HepG2 (cell line): ENCODE data around the gene PAQR7. TPM values are rescaled to one million over a fixed set of nuclear protein-coding genes. Genes with fewer than 3 reads are reported as not detected.

Source experiments
- ATAC-seq: fragments of 200-7000 bp; cut with Tn5 transposase; 3 replicates; pipeline ENCODE4 v1.9.1; 2020; ENCODE audit warnings: mild to moderate bottlenecking, moderate library complexity
- BruUV-seq: library from RNA; stranded (reverse); fragments of 400-500 nt; replicated peaks from 2 replicates; lab custom pipeline; 2021; lab: Mats Ljungman, UMichigan
- CTCF ChIA-PET: fragments of 300-600 bp; formaldehyde crosslinking; extraction: SDS; loops from one replicate; lab custom pipeline; 2021; ENCODE audit warnings: low total read pairs, inconsistent platforms, low intra/inter-chr PET ratio; lab: Yijun Ruan, JAX
- POLR2A ChIA-PET: fragments of 350-600 bp; sonication (Branson Sonifier 250); formaldehyde crosslinking; loops from one replicate; lab custom pipeline; 2020; ENCODE audit warnings: antibody characterized with exemption, inconsistent platforms; lab: Yijun Ruan, JAX
- DNase-seq: peaks from one replicate; pipeline ENCODE4 v3.0.0-alpha.2; 2015; ENCODE audit warnings: low spot score
- FAIRE-seq: peaks from 3 replicates; lab custom pipeline; 2011; peaks lifted over from hg19 to GRCh38; lab: Jason Lieb, UNC
- H2AFZ ChIP-seq: one replicate; pipeline ENCODE4 v1.6.1; 2011; ENCODE audit warnings: low read length, inconsistent platforms
- H3K27ac ChIP-seq: fragments of 300-600 bp; 3 replicates; pipeline ENCODE4 v1.8.0; 2011; ENCODE audit warnings: mixed run types, mild to moderate bottlenecking, mixed read lengths, low read length, inconsistent platforms; ENCODE audit not compliant: insufficient read depth; ENCODE audit errors: extremely low read length
- H3K27me3 ChIP-seq, 2 experiments: fragments of 200-600 bp in 1 of 2; 2 replicates in 1 of 2; 3 replicates in 1 of 2; pipeline versions ENCODE4 v1.6.0 to v1.8.0; 2011; ENCODE audit warnings: low read length in 2 of 2, mild to moderate bottlenecking in 2 of 2, moderate library complexity in 2 of 2, inconsistent platforms in 1 of 2; ENCODE audit not compliant: insufficient read depth in 2 of 2, control insufficient read depth in 1 of 2
- H3K36me3 ChIP-seq, 2 experiments: fragments of 200-600 bp in 1 of 2; replicated peaks in 1 of 2; 2 replicates in 1 of 2; 3 replicates in 1 of 2; pipeline versions ENCODE4 v1.5.1 to v1.8.0; 2011; ENCODE audit warnings: low read length in 2 of 2, inconsistent platforms in 1 of 2; ENCODE audit not compliant: insufficient read depth in 2 of 2, control insufficient read depth in 1 of 2
- H3K4me1 ChIP-seq: 2 replicates; pipeline ENCODE4 v1.5.1; 2012; ENCODE audit warnings: low read length, inconsistent platforms; ENCODE audit not compliant: insufficient read depth
- H3K4me2 ChIP-seq: 2 replicates; pipeline ENCODE4 v1.6.0; 2011; ENCODE audit warnings: low read depth, low read length, inconsistent platforms
- H3K4me3 ChIP-seq, 3 experiments: fragments of 200-600 bp in 1 of 3; sonication (generic), shearing (Covaris generic) in 1 of 3; replicated peaks in 1 of 3; 2 replicates each; pipeline ENCODE4 v1.5.1; 2011 to 2016; ENCODE audit warnings: low read length in 3 of 3, inconsistent platforms in 2 of 3, low read depth in 2 of 3, mild to moderate bottlenecking in 2 of 3, control low read depth in 1 of 3, mixed read lengths in 1 of 3; ENCODE audit not compliant: insufficient read depth in 1 of 3
- H3K79me2 ChIP-seq: one replicate; pipeline ENCODE4 v1.6.1; 2011; ENCODE audit warnings: low read length, inconsistent platforms; ENCODE audit not compliant: insufficient read depth
- H3K9ac ChIP-seq: 2 replicates; pipeline ENCODE4 v1.6.0; 2011; ENCODE audit warnings: mild to moderate bottlenecking, low read depth, low read length, inconsistent platforms; ENCODE audit not compliant: insufficient read depth
- H3K9me3 ChIP-seq: 2 replicates; pipeline ENCODE4 v1.5.1; 2012; ENCODE audit warnings: mild to moderate bottlenecking, low read length
- H4K20me1 ChIP-seq: 2 replicates; pipeline ENCODE4 v1.6.0; 2011; ENCODE audit warnings: inconsistent platforms, mild to moderate bottlenecking, low read length, moderate library complexity; ENCODE audit not compliant: insufficient read depth
- ARID3A ChIP-seq: IDR thresholded peaks from 2 replicates; pipeline ENCODE4 v1.6.1; 2012; ENCODE audit warnings: low read depth, low read length, improper control_type of control experiment
- ELF3 ChIP-seq: IDR thresholded peaks from 2 replicates; pipeline ENCODE4 v1.6.1; 2016; ENCODE audit warnings: missing genetic modification reagents, missing compliant biosample characterization
- FIP1L1 ChIP-seq: fragments of 200-400 bp; formaldehyde crosslinking; IDR thresholded peaks from 2 replicates; pipeline ENCODE4 v1.6.1; 2018; ENCODE audit warnings: low read depth, mild to moderate bottlenecking, low read length, moderate library complexity, borderline replicate concordance; ENCODE audit not compliant: insufficient read depth
- HDAC1 ChIP-seq: sonication (generic); formaldehyde crosslinking; IDR thresholded peaks from 2 replicates; pipeline ENCODE4 v1.5.1; 2020; ENCODE audit warnings: mild to moderate bottlenecking, missing genetic modification reagents
- KDM5A ChIP-seq: fragments of 200-600 bp; sonication (generic); IDR thresholded peaks from 2 replicates; pipeline ENCODE4 v1.7.0; 2018; ENCODE audit warnings: antibody characterized with exemption, mild to moderate bottlenecking, low read length, borderline replicate concordance
- MEF2D ChIP-seq: sonication (generic); formaldehyde crosslinking; IDR thresholded peaks from 2 replicates; pipeline ENCODE4 v1.5.1; 2020; ENCODE audit warnings: mild to moderate bottlenecking, missing genetic modification reagents
- MTERF4 ChIP-seq: sonication (generic); formaldehyde crosslinking; IDR thresholded peaks from 2 replicates; pipeline ENCODE4 v1.8.0; 2023; ENCODE audit warnings: mild to moderate bottlenecking, missing genetic modification reagents
- NFATC3 ChIP-seq: sonication (generic); formaldehyde crosslinking; IDR thresholded peaks from 2 replicates; pipeline ENCODE4 v1.5.1; 2020; ENCODE audit warnings: mild to moderate bottlenecking, missing genetic modification reagents
- NR2F6 ChIP-seq, 2 experiments: IDR thresholded peaks; 2 replicates each; pipeline ENCODE4 v1.6.1; 2016; ENCODE audit warnings: antibody characterized with exemption in 1 of 2, mild to moderate bottlenecking in 1 of 2
- PRDM15 ChIP-seq: sonication (generic); formaldehyde crosslinking; IDR thresholded peaks from 2 replicates; pipeline ENCODE4 v1.4.0; 2020; ENCODE audit warnings: missing genetic modification reagents
- PRPF4 ChIP-seq: fragments of 200-400 bp; formaldehyde crosslinking; IDR thresholded peaks from 2 replicates; pipeline ENCODE4 v1.6.1; 2016; ENCODE audit warnings: low read length, low read depth; ENCODE audit not compliant: poor library complexity, severe bottlenecking
- RARA ChIP-seq: IDR thresholded peaks from 2 replicates; pipeline ENCODE4 v1.6.1; 2016; ENCODE audit warnings: missing genetic modification reagents, missing compliant biosample characterization
- RBAK ChIP-seq: sonication (generic); formaldehyde crosslinking; IDR thresholded peaks from 2 replicates; pipeline ENCODE4 v1.5.1; 2020; ENCODE audit warnings: mild to moderate bottlenecking, missing genetic modification reagents
- SOX5 ChIP-seq: IDR thresholded peaks from 2 replicates; pipeline ENCODE4 v1.6.1; 2016; ENCODE audit warnings: borderline replicate concordance
- ZFX ChIP-seq: sonication (generic); formaldehyde crosslinking; IDR thresholded peaks from 2 replicates; pipeline ENCODE4 v1.4.0; 2020; ENCODE audit warnings: mild to moderate bottlenecking, low read depth, missing genetic modification reagents, moderate library complexity
- ZNF383 ChIP-seq: sonication (generic); formaldehyde crosslinking; IDR thresholded peaks from 2 replicates; pipeline ENCODE4 v1.4.0; 2020; ENCODE audit warnings: missing genetic modification reagents, mild to moderate bottlenecking, borderline replicate concordance
- ZNF629 ChIP-seq: sonication (generic); formaldehyde crosslinking; conservative IDR thresholded peaks from 2 replicates; pipeline ENCODE4 v1.5.0; 2020; ENCODE audit warnings: missing genetic modification reagents
- ZNF652 ChIP-seq: IDR thresholded peaks from 2 replicates; pipeline ENCODE4 v1.6.1; 2016; ENCODE audit warnings: low read depth, borderline replicate concordance
- ZNF7 ChIP-seq: IDR thresholded peaks from 2 replicates; pipeline ENCODE4 v1.6.1; 2016; ENCODE audit warnings: missing biosample characterization, missing genetic modification reagents
- ZNF761 ChIP-seq: sonication (generic); formaldehyde crosslinking; conservative IDR thresholded peaks from 2 replicates; pipeline ENCODE4 v1.4.0; 2020; ENCODE audit warnings: mild to moderate bottlenecking, missing genetic modification reagents
- WGBS: methylation state at CpG from one replicate; pipeline ENCODE4 v1.1.6; 2017; ENCODE audit warnings: low lambda C conversion rate; 5-methylcytosine and 5-hydroxymethylcytosine counted together
- in situ Hi-C: cut with HindIII; loops from 2 replicates; pipeline ENCODE4 v1.10.0; 2017; ENCODE audit warnings: low pct_unique_long_range_greater_than_20kb; ENCODE audit not compliant: extremely low pct_ligation_motif_present
- intact Hi-C: fragments of 100-400 bp; cut with micrococcal nuclease; formaldehyde crosslinking; loops from one replicate; pipeline ENCODE4 v1.10.0; 2022; ENCODE audit not compliant: unreplicated experiment
- polyA plus RNA-seq, 8 experiments: library from polyadenylated mRNA; depleted of rRNA in 3 of 8; stranded (reverse) in 7 of 8; unstranded in 1 of 8; fragments of >200 nt; fragmentation: Illumina TruSeq in 4 of 8; extraction: Trizol in 4 of 8; gene quantifications; 2 replicates each; pipeline versions ENCODE4 v1.2.1 to v1.2.3, GENCODE V29; 2011 to 2016; ENCODE audit warnings: low read depth in 4 of 8, missing spikeins in 1 of 8, mixed read lengths in 1 of 8; ENCODE audit not compliant: insufficient read depth in 1 of 8
- total RNA-seq, 5 experiments: library from RNA; depleted of rRNA; stranded (reverse); fragments of >200 nt; fragmentation: Illumina TruSeq; extraction: Trizol; gene quantifications; 2 replicates each; pipeline ENCODE4 v1.2.3, GENCODE V29; 2016; ENCODE audit warnings: low read depth in 1 of 5

The PAQR7 gene
- total and polyA plus RNA-seq, 2 of the 13 experiments (the other 11 are each of a cell fraction or from before 2014, with no cell fraction given) = 13.2 to 16.6 TPM

GRCh38 chr1:25866288-25866687 is 9.2 kb downstream of the PAQR7 start:
- BruUV-seq = no TSS peak
- no peak; the same call in 2 of the 3 replicates for ATAC-seq
- H3K9ac ChIP-seq = peak overlapping the region; percentile 15; the same call in 1 of the 2 replicates
- 0 out of 2 replicates have a peak, but pooled peaks have one; percentile 6 for TF ChIP-seq RARA (CRISPR knock-in tag)
- TF ChIP-seq ARID3A = 0 out of 2 replicates have a peak, but pooled peaks have one; percentile 7
- peak; percentile 48 for TF ChIP-seq ZNF652
- no peak for TF ChIP-seq NR2F6 (IDR thresholded peaks at IDR 0.05)
- no peak for TF ChIP-seq NR2F6 (CRISPR knock-in tag; IDR thresholded peaks at IDR 0.05)
- peak; percentile 79 for TF ChIP-seq ZNF629
- TF ChIP-seq HDAC1 (CRISPR knock-in tag) = 0 out of 2 replicates have a peak, but pooled peaks have one; percentile 22
- no peak for TF ChIP-seq ZNF7 (CRISPR knock-in tag)
- no peak for TF ChIP-seq PRDM15
- TF ChIP-seq PRPF4 = no peak
- TF ChIP-seq ELF3 = no peak
- peak; percentile 14; the same call in 1 of the 2 replicates for TF ChIP-seq SOX5 (CRISPR knock-in tag)
- no peak for TF ChIP-seq ZNF383 (CRISPR knock-in tag)
- TF ChIP-seq MEF2D (CRISPR knock-in tag) = no peak
- TF ChIP-seq ZFX (CRISPR knock-in tag) = peak; percentile 19; the same call in 1 of the 2 replicates
- TF ChIP-seq RBAK = no peak
- no peak for TF ChIP-seq NFATC3
- TF ChIP-seq FIP1L1 = no peak
- TF ChIP-seq ZNF761 (CRISPR knock-in tag) = no peak
- TF ChIP-seq MTERF4 (CRISPR knock-in tag) = no peak
- no peak for TF ChIP-seq KDM5A

More at GRCh38 chr1:25866288-25866687, 9.2 kb downstream of the PAQR7 start:
- in situ Hi-C loops = no loop called here
- Histone ChIP-seq H3K9me3 (no peaks in the 10 kb centered on the region), H3K27me3 (no peaks in the 10 kb centered on the region), H3K79me2 (no peaks in the 10 kb centered on the region), H3K36me3 (peaks cover 8 to 15% of the 10 kb centered on the region in 2 experiments; a peak in 4 of 5 replicates), H3K4me3 (no peak overlapping the region; a peak in 1 of 6 replicates), H3K4me1 (peaks cover 77% of the 10 kb centered on the region), H2AFZ (no peak overlapping the region), H3K27ac (peak overlapping the region; percentile 54), H4K20me1 (no peaks in the 10 kb centered on the region), H3K4me2 (peak overlapping the region; percentile 44)
- FAIRE-seq (no peak), DNase-seq (peak; percentile 53)
- CTCF ChIA-PET = no interaction called here
- POLR2A ChIA-PET = no interaction called here
- WGBS = 35% methylated on average over 1 of the region's 1 CpG
- intact Hi-C loops = no loop called here
